ENCODE measurements around the gene INPP4B. TPM values are rescaled to one million over a fixed set of nuclear protein-coding genes. Genes with fewer than 3 reads are reported as not detected.
"Not testable (repeated sequence)": the region's sequence is repeated elsewhere in the genome, so short reads cannot be mapped to it uniquely, and the experiment has no call there.

INPP4B gene
- total RNA-seq, 1 experiment from 2014 or later: 14.3 TPM

GRCh38 chr4:142645475-142646108 is 200.5 kb downstream of the INPP4B start:
- TF ChIP-seq POLR2A (IDR thresholded peaks at IDR 0.05; ENCODE audit: borderline replicate concordance, extremely low read depth, insufficient read depth, insufficient read length) (no peak), SRF (IDR thresholded peaks at IDR 0.05; ENCODE audit: low read depth) (no peak), RAD21 (IDR thresholded peaks at IDR 0.05; ENCODE audit: low read depth) (no peak), ZBTB33 (IDR thresholded peaks at IDR 0.05; ENCODE audit: extremely low read depth, insufficient replicate concordance, low read length) (no peak), CEBPB (IDR thresholded peaks at IDR 0.05; ENCODE audit: low read depth) (no peak), TCF7L2 (IDR thresholded peaks at IDR 0.05; ENCODE audit: borderline replicate concordance, extremely low read depth, insufficient read depth, insufficient read length) (no peak), POLR2AphosphoS5 (IDR thresholded peaks at IDR 0.05; ENCODE audit: low read depth, low read length) (no peak), ZNF274 (IDR thresholded peaks at IDR 0.05; ENCODE audit: low read depth, low read length) (no peak), YY1 (IDR thresholded peaks at IDR 0.05; ENCODE audit: extremely low read depth, insufficient replicate concordance, low read depth, low read length) (no peak), CBX3 (IDR thresholded peaks at IDR 0.05; ENCODE audit: low read depth) (no peak), SIN3A (IDR thresholded peaks at IDR 0.05; ENCODE audit: low read depth) (no peak), EZH2phosphoT487 (IDR thresholded peaks at IDR 0.05; ENCODE audit: borderline replicate concordance) (no peak), ATF3 (IDR thresholded peaks at IDR 0.05) (no peak), ELF1 (IDR thresholded peaks at IDR 0.05; ENCODE audit: borderline replicate concordance, low read depth) (no peak), MAX (IDR thresholded peaks at IDR 0.05) (no peak), JUND (IDR thresholded peaks at IDR 0.05) (no peak)
- Histone ChIP-seq H3K9me3 (ENCODE audit: control insufficient read depth in 1 of 2, insufficient read depth in 1 of 2, low read depth in 1 of 2, low read length in 2 of 2) (no peaks in the 10 kb centered on the region), H4K20me1 (ENCODE audit: insufficient read depth) (no peaks in the 10 kb centered on the region), H3K4me2 (ENCODE audit: low read length) (no peak overlapping the region), H3K4me3 (replicated peaks in 1 of 2; ENCODE audit: low read depth in 1 of 2, low read length in 2 of 2) (no peak overlapping the region), H3K27me3 (ENCODE audit: insufficient read depth, low read length) (no peaks in the 10 kb centered on the region), H2AFZ (ENCODE audit: low read depth, low read length, poor library complexity, severe bottlenecking) (no peak overlapping the region), H3K36me3 (ENCODE audit: control insufficient read depth in 1 of 2, insufficient read depth in 2 of 2, low read length in 2 of 2) (no peaks in the 10 kb centered on the region), H3K9me2 (ENCODE audit: insufficient read depth) (no peaks in the 10 kb centered on the region), H3K79me2 (ENCODE audit: insufficient read depth, low read length) (no peaks in the 10 kb centered on the region), H3K4me1 (ENCODE audit: control insufficient read depth in 1 of 2, insufficient read depth in 2 of 2, low read length in 2 of 2) (no peaks in the 10 kb centered on the region), H3K27ac (ENCODE audit: low read depth, low read length) (no peak overlapping the region), H3K9ac (ENCODE audit: low read length) (no peak overlapping the region)
- DNase-seq (ENCODE audit: low read depth, low spot score) (no peak), ATAC-seq (no peak)
- no TSS peak for BruUV-seq (replicated peaks)
- ChIA-PET POLR2A (no interaction called here), CTCF (no interaction called here), RAD21 (ENCODE audit: low non-redundant PET in 1 of 2, low total read pairs in 2 of 2, uncharacterized antibody in 2 of 2, unreplicated experiment in 2 of 2) (no interaction called here)
- intact Hi-C loops (cut with micrococcal nuclease): no loop called here

- H3K27me3 ChIP-seq (ENCODE audit: insufficient read depth, low read length); H3K79me2 ChIP-seq (ENCODE audit: insufficient read depth, low read length); BruUV-seq (replicated peaks); intact Hi-C loops (cut with micrococcal nuclease); H3K36me3 ChIP-seq (ENCODE audit: control insufficient read depth in 1 of 2, insufficient read depth in 2 of 2, low read length in 2 of 2); H3K27ac ChIP-seq (ENCODE audit: low read depth, low read length); H3K9me3 ChIP-seq (ENCODE audit: control insufficient read depth in 1 of 2, insufficient read depth in 1 of 2, low read depth in 1 of 2, low read length in 2 of 2); H3K9me2 ChIP-seq (ENCODE audit: insufficient read depth); H3K4me1 ChIP-seq (ENCODE audit: control insufficient read depth in 1 of 2, insufficient read depth in 2 of 2, low read length in 2 of 2); POLR2A ChIA-PET; H3K9ac ChIP-seq (ENCODE audit: low read length); H4K20me1 ChIP-seq (ENCODE audit: insufficient read depth); DNase-seq (ENCODE audit: low read depth, low spot score); H3K4me3 ChIP-seq (replicated peaks in 1 of 2; ENCODE audit: low read depth in 1 of 2, low read length in 2 of 2); ATAC-seq; H2AFZ ChIP-seq (ENCODE audit: low read depth, low read length, poor library complexity, severe bottlenecking); H3K4me2 ChIP-seq (ENCODE audit: low read length); CTCF ChIA-PET: not testable (repeated sequence)
- RAD21 ChIA-PET (ENCODE audit: low non-redundant PET in 1 of 2, low total read pairs in 2 of 2, uncharacterized antibody in 2 of 2, unreplicated experiment in 2 of 2): interaction anchor here in 1 of 2 experiments (0.7 kb wide), 1 partner anchor 42 kb away, joined by 3 read pairs; no protein-coding TSS in a partner anchor
Measured at GRCh38 chr4:142644628-142645027, 201.5 kb downstream of the INPP4B start.
